AG09309 (cell line): ENCODE results near the gene KCNQ4.

Experiments used
- DNase-seq: peaks from one replicate; pipeline ENCODE4 v3.0.0-alpha.2; 2010; ENCODE audit warnings: low read depth
- H3K4me3 ChIP-seq: 2 replicates; pipeline ENCODE4 v1.5.1; 2011; ENCODE audit warnings: mild to moderate bottlenecking, low read depth, low read length, moderate library complexity; ENCODE audit not compliant: control insufficient read depth
- TF ChIP-seq, protein P1 (sequence below): IDR thresholded peaks from 2 replicates; pipeline ENCODE4 v1.5.1; 2011; ENCODE audit warnings: mild to moderate bottlenecking, low read depth, low read length, inconsistent platforms; ENCODE audit not compliant: insufficient read depth, control insufficient read depth; ENCODE audit errors: missing control alignments

Gene KCNQ4

DNA sequence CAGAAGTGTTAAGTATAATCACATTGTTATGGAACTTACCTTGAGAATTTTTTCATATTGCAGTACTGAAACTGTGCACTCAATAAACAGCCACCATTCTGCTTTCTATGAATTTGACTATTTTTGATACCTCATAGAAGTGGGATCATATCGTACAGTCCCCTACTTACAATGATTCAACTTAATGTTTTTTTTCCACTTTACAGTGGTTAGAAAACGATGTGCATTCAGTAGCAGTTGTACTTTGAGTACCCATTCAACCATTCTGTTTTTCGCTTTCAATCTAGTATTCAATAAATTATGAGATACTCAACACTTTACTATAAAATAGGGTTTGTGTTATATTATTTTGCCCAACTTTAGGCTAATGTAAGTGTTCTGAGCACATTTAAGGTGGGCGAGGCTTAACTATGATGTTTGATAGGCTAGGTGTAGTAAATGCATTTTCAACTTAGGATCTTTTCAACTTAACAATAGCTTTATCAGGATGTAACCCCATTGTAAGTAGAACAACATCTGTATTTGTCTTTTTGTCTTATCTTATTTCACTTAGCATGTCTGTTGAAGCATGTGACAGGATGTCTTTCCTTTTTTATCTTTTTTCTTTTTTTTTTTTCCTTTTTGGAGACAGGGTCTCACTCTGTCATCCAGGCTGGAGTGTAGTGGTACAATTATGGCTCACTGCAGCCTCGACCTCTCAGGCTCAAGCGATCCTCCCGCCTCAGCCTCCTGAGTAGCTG, 42.4 kb upstream of the KCNQ4 start:
- no peak overlapping the region for H3K4me3 ChIP-seq
- TF ChIP-seq, protein P1, sequence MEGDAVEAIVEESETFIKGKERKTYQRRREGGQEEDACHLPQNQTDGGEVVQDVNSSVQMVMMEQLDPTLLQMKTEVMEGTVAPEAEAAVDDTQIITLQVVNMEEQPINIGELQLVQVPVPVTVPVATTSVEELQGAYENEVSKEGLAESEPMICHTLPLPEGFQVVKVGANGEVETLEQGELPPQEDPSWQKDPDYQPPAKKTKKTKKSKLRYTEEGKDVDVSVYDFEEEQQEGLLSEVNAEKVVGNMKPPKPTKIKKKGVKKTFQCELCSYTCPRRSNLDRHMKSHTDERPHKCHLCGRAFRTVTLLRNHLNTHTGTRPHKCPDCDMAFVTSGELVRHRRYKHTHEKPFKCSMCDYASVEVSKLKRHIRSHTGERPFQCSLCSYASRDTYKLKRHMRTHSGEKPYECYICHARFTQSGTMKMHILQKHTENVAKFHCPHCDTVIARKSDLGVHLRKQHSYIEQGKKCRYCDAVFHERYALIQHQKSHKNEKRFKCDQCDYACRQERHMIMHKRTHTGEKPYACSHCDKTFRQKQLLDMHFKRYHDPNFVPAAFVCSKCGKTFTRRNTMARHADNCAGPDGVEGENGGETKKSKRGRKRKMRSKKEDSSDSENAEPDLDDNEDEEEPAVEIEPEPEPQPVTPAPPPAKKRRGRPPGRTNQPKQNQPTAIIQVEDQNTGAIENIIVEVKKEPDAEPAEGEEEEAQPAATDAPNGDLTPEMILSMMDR = no peak
- DNase-seq = no peak

- no peak for DNase-seq
- TF ChIP-seq, protein P1 = no peak
- H3K4me3 ChIP-seq = no peak overlapping the region
Observed at GRCh38 chr1:40742363-40743061, 41.1 kb upstream of the KCNQ4 start.

GRCh38 chr1:40743452-40743851, 40.1 kb upstream of the KCNQ4 start:
- TF ChIP-seq, protein P1 = no peak
- no peak for DNase-seq
- no peak overlapping the region for H3K4me3 ChIP-seq

- DNase-seq = no peak
- TF ChIP-seq, protein P1 = no peak
- H3K4me3 ChIP-seq = no peak overlapping the region
Observed at GRCh38 chr1:40743860-40744259, 39.7 kb upstream of the KCNQ4 start.

GRCh38 chr1:40745176-40745575, 38.4 kb upstream of the KCNQ4 start:
- no peak for DNase-seq
- no peak overlapping the region for H3K4me3 ChIP-seq
- TF ChIP-seq, protein P1 = no peak

GRCh38 chr1:40746344-40747090, 37.1 kb upstream of the KCNQ4 start:
- no peak overlapping the region for H3K4me3 ChIP-seq
- DNase-seq = no peak
- TF ChIP-seq, protein P1 = no peak
